HepG2 (cell line): ENCODE data around the gene NT5DC2. TPM values are rescaled to one million over a fixed set of nuclear protein-coding genes. Genes with fewer than 3 reads are reported as not detected.
A peak's percentile ranks its signal among the peaks of the same experiment; 100 is the strongest.

Source experiments
- ATAC-seq: fragments of 200-7000 bp; cut with Tn5 transposase; 3 replicates; pipeline ENCODE4 v1.9.1; 2020; ENCODE audit warnings: mild to moderate bottlenecking, moderate library complexity
- Bru-seq: library from RNA; stranded (reverse); fragments of 400-500 nt; gene quantifications from one replicate; lab custom pipeline; 2021; lab: Mats Ljungman, UMichigan
- BruChase-seq, 2 experiments: library from RNA; stranded (reverse); fragments of 400-500 nt; gene quantifications; one replicate each; lab custom pipeline; 2021; lab: Mats Ljungman, UMichigan
- BruUV-seq: library from RNA; stranded (reverse); fragments of 400-500 nt; replicated peaks from 2 replicates; lab custom pipeline; 2021; lab: Mats Ljungman, UMichigan
- CTCF ChIA-PET: fragments of 300-600 bp; formaldehyde crosslinking; extraction: SDS; loops from one replicate; lab custom pipeline; 2021; ENCODE audit warnings: low total read pairs, inconsistent platforms, low intra/inter-chr PET ratio; lab: Yijun Ruan, JAX
- POLR2A ChIA-PET: fragments of 350-600 bp; sonication (Branson Sonifier 250); formaldehyde crosslinking; loops from one replicate; lab custom pipeline; 2020; ENCODE audit warnings: antibody characterized with exemption, inconsistent platforms; lab: Yijun Ruan, JAX
- DNase-seq: peaks from one replicate; pipeline ENCODE4 v3.0.0-alpha.2; 2015; ENCODE audit warnings: low spot score
- FAIRE-seq: peaks from 3 replicates; lab custom pipeline; 2011; peaks lifted over from hg19 to GRCh38; lab: Jason Lieb, UNC
- H2AFZ ChIP-seq: one replicate; pipeline ENCODE4 v1.6.1; 2011; ENCODE audit warnings: low read length, inconsistent platforms
- H3K27ac ChIP-seq: fragments of 300-600 bp; 3 replicates; pipeline ENCODE4 v1.8.0; 2011; ENCODE audit warnings: mixed run types, mild to moderate bottlenecking, mixed read lengths, low read length, inconsistent platforms; ENCODE audit not compliant: insufficient read depth; ENCODE audit errors: extremely low read length
- H3K27me3 ChIP-seq, 2 experiments: fragments of 200-600 bp in 1 of 2; 2 replicates in 1 of 2; 3 replicates in 1 of 2; pipeline versions ENCODE4 v1.6.0 to v1.8.0; 2011; ENCODE audit warnings: low read length in 2 of 2, mild to moderate bottlenecking in 2 of 2, moderate library complexity in 2 of 2, inconsistent platforms in 1 of 2; ENCODE audit not compliant: insufficient read depth in 2 of 2, control insufficient read depth in 1 of 2
- H3K36me3 ChIP-seq, 2 experiments: fragments of 200-600 bp in 1 of 2; replicated peaks in 1 of 2; 2 replicates in 1 of 2; 3 replicates in 1 of 2; pipeline versions ENCODE4 v1.5.1 to v1.8.0; 2011; ENCODE audit warnings: low read length in 2 of 2, inconsistent platforms in 1 of 2; ENCODE audit not compliant: insufficient read depth in 2 of 2, control insufficient read depth in 1 of 2
- H3K4me1 ChIP-seq: 2 replicates; pipeline ENCODE4 v1.5.1; 2012; ENCODE audit warnings: low read length, inconsistent platforms; ENCODE audit not compliant: insufficient read depth
- H3K4me2 ChIP-seq: 2 replicates; pipeline ENCODE4 v1.6.0; 2011; ENCODE audit warnings: low read depth, low read length, inconsistent platforms
- H3K4me3 ChIP-seq, 3 experiments: fragments of 200-600 bp in 1 of 3; sonication (generic), shearing (Covaris generic) in 1 of 3; replicated peaks in 1 of 3; 2 replicates each; pipeline ENCODE4 v1.5.1; 2011 to 2016; ENCODE audit warnings: low read length in 3 of 3, inconsistent platforms in 2 of 3, low read depth in 2 of 3, mild to moderate bottlenecking in 2 of 3, control low read depth in 1 of 3, mixed read lengths in 1 of 3; ENCODE audit not compliant: insufficient read depth in 1 of 3
- H3K79me2 ChIP-seq: one replicate; pipeline ENCODE4 v1.6.1; 2011; ENCODE audit warnings: low read length, inconsistent platforms; ENCODE audit not compliant: insufficient read depth
- H3K9ac ChIP-seq: 2 replicates; pipeline ENCODE4 v1.6.0; 2011; ENCODE audit warnings: mild to moderate bottlenecking, low read depth, low read length, inconsistent platforms; ENCODE audit not compliant: insufficient read depth
- H3K9me3 ChIP-seq: 2 replicates; pipeline ENCODE4 v1.5.1; 2012; ENCODE audit warnings: mild to moderate bottlenecking, low read length
- H4K20me1 ChIP-seq: 2 replicates; pipeline ENCODE4 v1.6.0; 2011; ENCODE audit warnings: inconsistent platforms, mild to moderate bottlenecking, low read length, moderate library complexity; ENCODE audit not compliant: insufficient read depth
- ARHGAP35 ChIP-seq: sonication (generic); formaldehyde crosslinking; IDR thresholded peaks from 2 replicates; pipeline ENCODE4 v1.9.0; 2022; ENCODE audit warnings: mild to moderate bottlenecking, inconsistent platforms, moderate library complexity, missing genetic modification reagents, borderline replicate concordance
- ATM ChIP-seq: fragments of 450-650 bp; IDR thresholded peaks from 2 replicates; pipeline ENCODE4 v1.7.1; 2017; ENCODE audit warnings: mild to moderate bottlenecking, borderline replicate concordance
- HDAC2 ChIP-seq: sonication (generic); formaldehyde crosslinking; IDR thresholded peaks from 2 replicates; pipeline ENCODE4 v1.4.0; 2020; ENCODE audit warnings: missing genetic modification reagents
- HMG20B ChIP-seq: conservative IDR thresholded peaks from 2 replicates; pipeline ENCODE4 v1.6.1; 2016; ENCODE audit warnings: missing genetic modification reagents, missing compliant biosample characterization
- NFYB ChIP-seq: sonication (generic); formaldehyde crosslinking; IDR thresholded peaks from 2 replicates; pipeline ENCODE4 v1.4.0; 2020; ENCODE audit warnings: missing genetic modification reagents
- NONO ChIP-seq, 2 experiments: fragments of 450-650 bp in 1 of 2; sonication (generic) in 1 of 2; formaldehyde crosslinking in 1 of 2; IDR thresholded peaks in 1 of 2; conservative IDR thresholded peaks in 1 of 2; 2 replicates each; pipeline versions ENCODE4 v1.6.1 to v1.8.0; 2017 to 2022; ENCODE audit warnings: mild to moderate bottlenecking in 1 of 2, missing genetic modification reagents in 1 of 2, moderate library complexity in 1 of 2
- PCBP1 ChIP-seq: fragments of 200-400 bp; formaldehyde crosslinking; IDR thresholded peaks from 2 replicates; pipeline ENCODE4 v1.6.1; 2017; ENCODE audit warnings: mild to moderate bottlenecking, low read depth, low read length, borderline replicate concordance
- PCBP2 ChIP-seq: fragments of 200-400 bp; formaldehyde crosslinking; optimal IDR thresholded peaks from 2 replicates; pipeline ENCODE3; 2018; ENCODE audit warnings: low read length, low read depth; ENCODE audit not compliant: poor library complexity, severe bottlenecking
- SKI ChIP-seq: fragments of 450-650 bp; IDR thresholded peaks from one replicate; pipeline ENCODE4 v1.6.1; 2018; ENCODE audit warnings: mild to moderate bottlenecking; ENCODE audit not compliant: partially characterized antibody
- SNAPC2 ChIP-seq: sonication (generic); formaldehyde crosslinking; IDR thresholded peaks from 2 replicates; pipeline ENCODE4 v1.8.1; 2022; ENCODE audit warnings: mild to moderate bottlenecking, missing genetic modification reagents
- SP2 ChIP-seq: sonication (generic); formaldehyde crosslinking; IDR thresholded peaks from 2 replicates; pipeline ENCODE4 v1.5.1; 2020; ENCODE audit warnings: mild to moderate bottlenecking, missing genetic modification reagents
- ZBTB3 ChIP-seq: sonication (generic); formaldehyde crosslinking; IDR thresholded peaks from 2 replicates; pipeline ENCODE4 v1.4.0; 2020; ENCODE audit warnings: low read depth, mild to moderate bottlenecking, moderate library complexity, missing genetic modification reagents, borderline replicate concordance
- ZNF143 ChIP-seq: sonication (generic); formaldehyde crosslinking; IDR thresholded peaks from 2 replicates; pipeline ENCODE4 v1.4.0; 2020; ENCODE audit warnings: missing genetic modification reagents
- ZNF234 ChIP-seq: sonication (generic); formaldehyde crosslinking; conservative IDR thresholded peaks from 2 replicates; pipeline ENCODE4 v1.5.1; 2020; ENCODE audit warnings: mild to moderate bottlenecking, missing genetic modification reagents
- ZNF749 ChIP-seq: sonication (generic); formaldehyde crosslinking; IDR thresholded peaks from 2 replicates; pipeline ENCODE4 v1.8.0; 2022; ENCODE audit warnings: mild to moderate bottlenecking, missing genetic modification reagents, moderate library complexity, borderline replicate concordance
- WGBS: methylation state at CpG from one replicate; pipeline ENCODE4 v1.1.6; 2017; ENCODE audit warnings: low lambda C conversion rate; 5-methylcytosine and 5-hydroxymethylcytosine counted together
- in situ Hi-C: cut with HindIII; loops from 2 replicates; pipeline ENCODE4 v1.10.0; 2017; ENCODE audit warnings: low pct_unique_long_range_greater_than_20kb; ENCODE audit not compliant: extremely low pct_ligation_motif_present
- intact Hi-C: fragments of 100-400 bp; cut with micrococcal nuclease; formaldehyde crosslinking; loops from one replicate; pipeline ENCODE4 v1.10.0; 2022; ENCODE audit not compliant: unreplicated experiment
- long read RNA-seq, 2 experiments: library from RNA in 1 of 2; library from polyadenylated mRNA in 1 of 2; stranded (forward) in 1 of 2; unstranded in 1 of 2; transcript quantifications; one replicate each; pipeline ENCODE4 v2.0.0, GENCODE V29; 2019 to 2022
- polyA minus RNA-seq, 3 experiments: library from RNA; depleted of rRNA, polyadenylated mRNA; stranded (reverse); fragments of >200 nt; gene quantifications; 2 replicates each; pipeline ENCODE4 v1.2.3, GENCODE V29; 2011; ENCODE audit warnings: low replicate concordance in 1 of 3
- polyA plus RNA-seq, 8 experiments: library from polyadenylated mRNA; depleted of rRNA in 3 of 8; stranded (reverse) in 7 of 8; unstranded in 1 of 8; fragments of >200 nt; fragmentation: Illumina TruSeq in 4 of 8; extraction: Trizol in 4 of 8; gene quantifications; 2 replicates each; pipeline versions ENCODE4 v1.2.1 to v1.2.3, GENCODE V29; 2011 to 2016; ENCODE audit warnings: low read depth in 4 of 8, missing spikeins in 1 of 8, mixed read lengths in 1 of 8; ENCODE audit not compliant: insufficient read depth in 1 of 8
- total RNA-seq, 5 experiments: library from RNA; depleted of rRNA; stranded (reverse); fragments of >200 nt; fragmentation: Illumina TruSeq; extraction: Trizol; gene quantifications; 2 replicates each; pipeline ENCODE4 v1.2.3, GENCODE V29; 2016; ENCODE audit warnings: low read depth in 1 of 5
- TF ChIP-seq, protein P1 (sequence below): sonication (generic); formaldehyde crosslinking; conservative IDR thresholded peaks from 2 replicates; pipeline ENCODE4 v1.8.0; 2022; ENCODE audit warnings: missing genetic modification reagents

The NT5DC2 gene
- total RNA-seq (2016; rRNA removed; fragmentation: Illumina TruSeq; extraction: Trizol) (105 and 131 TPM in 2 replicates), polyA plus RNA-seq (2011; rRNA removed) (217 and 240 TPM in 2 replicates), polyA minus RNA-seq (2011; rRNA and poly(A)+ RNA removed; ENCODE audit: low replicate concordance) (166 and 240 TPM in 2 replicates), Bru-seq, nascent RNA (percentile 71 among the genes with signal in this experiment), BruChase-seq, experiment 1, labeled RNA remaining after a 6-hour chase (percentile 87 among the genes with signal in this experiment), BruChase-seq, experiment 2, labeled RNA remaining after a 2-hour chase (percentile 81 among the genes with signal in this experiment)
- 335 and 351 TPM in 2 replicates for total RNA-seq (2016; cell fraction: cytosol; rRNA removed; fragmentation: Illumina TruSeq; extraction: Trizol; ENCODE audit: low read depth)
- total RNA-seq (2016; cell fraction: insoluble cytoplasmic fraction; rRNA removed; fragmentation: Illumina TruSeq; extraction: Trizol): 92.9 and 127 TPM in 2 replicates
- 398 and 413 TPM in 2 replicates for total RNA-seq (2016; cell fraction: membrane; rRNA removed; fragmentation: Illumina TruSeq; extraction: Trizol)
- total RNA-seq (2016; cell fraction: nucleus; rRNA removed; fragmentation: Illumina TruSeq; extraction: Trizol): 102 and 116 TPM in 2 replicates
- 148 and 220 TPM in 2 replicates for polyA plus RNA-seq (2011; cell fraction: cytosol; rRNA removed)
- 493 and 549 TPM in 2 replicates for polyA plus RNA-seq (2011; cell fraction: nucleus; rRNA removed)
- 109 and 144 TPM in 2 replicates for polyA plus RNA-seq (2012)
- polyA plus RNA-seq (2016; cell fraction: cytosol; fragmentation: Illumina TruSeq; extraction: Trizol; ENCODE audit: low read depth): 760 and 829 TPM in 2 replicates
- 161 and 192 TPM in 2 replicates for polyA plus RNA-seq (2016; cell fraction: insoluble cytoplasmic fraction; fragmentation: Illumina TruSeq; extraction: Trizol; ENCODE audit: low read depth)
- polyA plus RNA-seq (2016; cell fraction: membrane; fragmentation: Illumina TruSeq; extraction: Trizol; ENCODE audit: low read depth): 646 and 710 TPM in 2 replicates
- 319 and 344 TPM in 2 replicates for polyA plus RNA-seq (2016; cell fraction: nucleus; fragmentation: Illumina TruSeq; extraction: Trizol; ENCODE audit: insufficient read depth, low read depth)
- polyA minus RNA-seq (2011; cell fraction: cytosol; rRNA and poly(A)+ RNA removed): 60.3 and 89.1 TPM in 2 replicates
- polyA minus RNA-seq (2011; cell fraction: nucleus; rRNA and poly(A)+ RNA removed): 74.0 and 75.3 TPM in 2 replicates
- long read RNA-seq, experiment 1, transcript NT5DC2-202 (14 exons, 1,795 nt): minor isoform, 8 of 89 reads
- long read RNA-seq, experiment 1, transcript NT5DC2-201 (14 exons, 2,047 nt): major isoform, 34 of 89 reads
- long read RNA-seq, experiment 1, partial matches to known transcripts: 27 of 89 reads
- long read RNA-seq, experiment 1, other reads (novel, unspliced or antisense): 15 of 89 reads
- long read RNA-seq, experiment 2, transcript NT5DC2-206 (5 exons, 887 nt): minor isoform, 6 of 376 reads
- long read RNA-seq, experiment 2, transcript NT5DC2-202 (14 exons, 1,795 nt): major isoform, 176 of 376 reads
- long read RNA-seq, experiment 2, transcript NT5DC2-201 (14 exons, 2,047 nt): minor isoform, 13 of 376 reads
- long read RNA-seq, experiment 2, partial matches to known transcripts: 54 of 376 reads
- long read RNA-seq, experiment 2, other reads (novel, unspliced or antisense): 122 of 376 reads

DNA sequence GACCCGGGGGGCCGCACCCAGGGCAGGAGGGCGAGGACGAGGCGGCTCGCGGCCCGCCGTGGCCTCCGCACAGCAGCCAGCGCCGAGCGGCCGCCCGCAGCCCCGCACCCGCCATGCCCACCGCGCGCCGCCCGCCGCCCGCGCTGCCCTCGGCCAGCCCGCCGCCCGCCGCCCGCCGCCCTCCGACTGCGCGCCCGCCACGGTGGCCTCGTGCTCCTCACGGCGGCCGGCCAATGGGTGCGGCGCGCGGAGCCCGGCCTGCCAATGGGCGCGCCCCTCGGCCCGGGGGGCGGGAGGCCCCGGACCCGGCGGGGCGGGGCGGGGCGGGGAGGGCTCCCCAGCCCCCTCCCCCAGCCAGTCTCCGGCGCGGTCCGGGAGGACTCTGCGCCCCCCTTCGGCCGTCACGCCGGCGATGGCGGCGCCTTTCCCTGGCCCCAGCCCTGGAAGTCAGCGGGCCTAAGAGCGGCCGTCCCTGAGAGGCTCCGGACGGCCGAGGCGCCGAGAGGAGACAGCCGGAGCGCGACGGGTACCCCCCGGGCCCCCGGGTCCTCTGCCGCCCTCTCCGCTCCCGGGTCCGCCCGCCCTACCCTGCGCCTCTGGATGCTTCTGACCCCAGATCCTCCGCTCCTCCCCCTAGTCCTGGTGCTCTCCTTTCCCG, at the start of gene NT5DC2:
Gene NT5DC2, minus strand, starts transcription at position 235 of the 658 bp plus-strand sequence. Its CDS starts 120 bp downstream, at position 115.
- Histone ChIP-seq H3K79me2 (peaks cover 64% of the 10 kb centered on the region), H3K27ac (peak within 1 kb of the TSS; percentile 85), H2AFZ (no peak within 1 kb of the TSS), H3K9ac (peak within 1 kb of the TSS; percentile 86), H3K36me3 (peaks cover 5 to 8% of the 10 kb centered on the region in 2 experiments; a peak in 4 of 5 replicates), H3K9me3 (no peaks in the 10 kb centered on the region), H3K4me1 (peaks cover 61% of the 10 kb centered on the region), H4K20me1 (peaks cover 15% of the 10 kb centered on the region), H3K4me3 (peak within 1 kb of the TSS; percentile 84 to 89 (median 87)), H3K27me3 (no peaks in the 10 kb centered on the region; a peak in 1 of 5 replicates), H3K4me2 (peak within 1 kb of the TSS; percentile 90)
- no peak for FAIRE-seq
- in situ Hi-C loops (no loop called here), intact Hi-C loops (loop anchor here (5.0 kb wide), 1 partner anchor 61 kb away; no protein-coding TSS in a partner anchor)
- ChIA-PET CTCF (no interaction called here), POLR2A (no interaction called here)
- WGBS: 0% methylated on average over 1 of the region's 91 CpGs
- no TSS peak for BruUV-seq
- ATAC-seq: peak; percentile 16
- peak; percentile 46 for DNase-seq
- TF ChIP-seq ZNF143 (CRISPR knock-in tag) (no peak), ZNF234 (CRISPR knock-in tag) (peak; percentile 64; the same call in 1 of the 2 replicates), ARHGAP35 (CRISPR knock-in tag) (peak; percentile 68; the same call in 1 of the 2 replicates), ZNF749 (CRISPR knock-in tag) (no peak), NFYB (CRISPR knock-in tag) (peak; percentile 57; the same call in 1 of the 2 replicates), SNAPC2 (CRISPR knock-in tag) (no peak), SP2 (peak; percentile 69), SKI (peak; percentile 30), PCBP1 (0 out of 2 replicates have a peak, but pooled peaks have one; percentile 35), HMG20B (no peak), NONO (IDR thresholded peaks at IDR 0.05) (no peak), NONO (CRISPR knock-in tag; conservative IDR thresholded peaks at IDR 0.05) (no peak; the same call in 1 of the 2 replicates), HDAC2 (no peak), ZBTB3 (CRISPR knock-in tag) (no peak), ATM (no peak), PCBP2 (no peak)
- TF ChIP-seq, protein P1, sequence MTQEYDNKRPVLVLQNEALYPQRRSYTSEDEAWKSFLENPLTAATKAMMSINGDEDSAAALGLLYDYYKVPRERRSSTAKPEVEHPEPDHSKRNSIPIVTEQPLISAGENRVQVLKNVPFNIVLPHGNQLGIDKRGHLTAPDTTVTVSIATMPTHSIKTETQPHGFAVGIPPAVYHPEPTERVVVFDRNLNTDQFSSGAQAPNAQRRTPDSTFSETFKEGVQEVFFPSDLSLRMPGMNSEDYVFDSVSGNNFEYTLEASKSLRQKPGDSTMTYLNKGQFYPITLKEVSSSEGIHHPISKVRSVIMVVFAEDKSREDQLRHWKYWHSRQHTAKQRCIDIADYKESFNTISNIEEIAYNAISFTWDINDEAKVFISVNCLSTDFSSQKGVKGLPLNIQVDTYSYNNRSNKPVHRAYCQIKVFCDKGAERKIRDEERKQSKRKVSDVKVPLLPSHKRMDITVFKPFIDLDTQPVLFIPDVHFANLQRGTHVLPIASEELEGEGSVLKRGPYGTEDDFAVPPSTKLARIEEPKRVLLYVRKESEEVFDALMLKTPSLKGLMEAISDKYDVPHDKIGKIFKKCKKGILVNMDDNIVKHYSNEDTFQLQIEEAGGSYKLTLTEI (CRISPR knock-in tag): no peak
